H1 (cell line): ENCODE data around the gene IL1RAPL1. TPM values are rescaled to one million over a fixed set of nuclear protein-coding genes. Genes with fewer than 3 reads are reported as not detected.

ENCODE experiments used
- CTCF ChIA-PET: fragments of 300-600 bp; sonication (Branson Sonifier 250); formaldehyde crosslinking; loops from one replicate; lab custom pipeline; 2021; ENCODE audit not compliant: partially characterized antibody; lab: Charles Lee
- POLR2A ChIA-PET: fragments of 300-600 bp; sonication (Branson Sonifier 250); formaldehyde crosslinking; loops from one replicate; lab custom pipeline; 2021; ENCODE audit warnings: inconsistent platforms; ENCODE audit not compliant: partially characterized antibody; lab: Charles Lee
- DNase-seq, 2 experiments: peaks; one replicate each; pipeline versions ENCODE4 v3.0.0 to v3.0.0-alpha.2; 2010 to 2022; ENCODE audit warnings: low spot score in 2 of 2, low read depth in 1 of 2, mixed read lengths in 1 of 2
- FAIRE-seq: peaks from 2 replicates; lab custom pipeline; 2011; peaks lifted over from hg19 to GRCh38; lab: Jason Lieb, UNC
- H2AFZ ChIP-seq: 2 replicates; pipeline ENCODE4 v1.8.1; 2012; ENCODE audit warnings: low read length, inconsistent platforms
- H2AK5ac ChIP-seq: 2 replicates; pipeline ENCODE4 v1.6.1; 2013; ENCODE audit warnings: low read depth, low read length
- H2BK120ac ChIP-seq: replicated peaks from 2 replicates; pipeline ENCODE3; 2013; ENCODE audit warnings: low read depth, low read length, inconsistent platforms
- H2BK12ac ChIP-seq: 2 replicates; pipeline ENCODE4 v1.6.1; 2013; ENCODE audit warnings: low read depth, low read length
- H2BK15ac ChIP-seq: 2 replicates; pipeline ENCODE4 v1.6.1; 2013; ENCODE audit warnings: low read length
- H2BK20ac ChIP-seq: 2 replicates; pipeline ENCODE4 v1.6.1; 2013; ENCODE audit warnings: low read length
- H2BK5ac ChIP-seq: 2 replicates; pipeline ENCODE4 v1.6.1; 2013; ENCODE audit warnings: low read depth, low read length
- H3K14ac ChIP-seq: 2 replicates; pipeline ENCODE4 v1.6.1; 2013; ENCODE audit warnings: inconsistent platforms; ENCODE audit not compliant: insufficient read length
- H3K18ac ChIP-seq: 2 replicates; pipeline ENCODE4 v1.6.1; 2013; ENCODE audit warnings: low read length; ENCODE audit errors: extremely low read depth
- H3K23ac ChIP-seq: 2 replicates; pipeline ENCODE4 v1.6.1; 2013; ENCODE audit warnings: inconsistent platforms; ENCODE audit not compliant: insufficient read length
- H3K23me2 ChIP-seq: 2 replicates; pipeline ENCODE4 v1.6.1; 2013; ENCODE audit warnings: low read depth, low read length
- H3K27ac ChIP-seq: 2 replicates; pipeline ENCODE4 v1.6.1; 2011; ENCODE audit warnings: low read depth, low read length, inconsistent platforms
- H3K27me3 ChIP-seq, 4 experiments: replicated peaks in 1 of 4; 1 replicate in 1 of 4; 2 replicates in 3 of 4; pipeline versions ENCODE4 v1.6.1 to v1.8.1; 2011 to 2013; ENCODE audit warnings: low read length in 3 of 4, mild to moderate bottlenecking in 3 of 4, inconsistent platforms in 2 of 4, mixed read lengths in 2 of 4, moderate library complexity in 1 of 4; ENCODE audit not compliant: control insufficient read depth in 3 of 4, insufficient read depth in 3 of 4; ENCODE audit errors: extremely low read depth in 1 of 4
- H3K36me3 ChIP-seq, 4 experiments: 2 replicates each; pipeline versions ENCODE4 v1.6.1 to v1.8.1; 2011 to 2013; ENCODE audit warnings: mild to moderate bottlenecking in 4 of 4, low read length in 3 of 4, moderate library complexity in 2 of 4, control low read depth in 1 of 4, inconsistent platforms in 1 of 4; ENCODE audit not compliant: insufficient read depth in 4 of 4, control insufficient read depth in 2 of 4
- H3K4ac ChIP-seq: replicated peaks from 2 replicates; pipeline ENCODE3; 2013; ENCODE audit warnings: low read length, low read depth, mixed read lengths, inconsistent platforms; ENCODE audit not compliant: insufficient read length
- H3K4me1 ChIP-seq, 4 experiments: replicated peaks in 1 of 4; 1 replicate in 1 of 4; 2 replicates in 3 of 4; pipeline versions ENCODE4 v1.6.1 to v1.8.1; 2011 to 2013; ENCODE audit warnings: low read length in 3 of 4, inconsistent platforms in 2 of 4, mixed read lengths in 1 of 4; ENCODE audit not compliant: insufficient read depth in 4 of 4, control insufficient read depth in 3 of 4
- H3K4me2 ChIP-seq, 2 experiments: 2 replicates each; pipeline versions ENCODE4 v1.6.1 to v1.8.1; 2011 to 2013; ENCODE audit warnings: low read depth in 2 of 2, low read length in 2 of 2, control low read depth in 1 of 2, inconsistent platforms in 1 of 2, mild to moderate bottlenecking in 1 of 2; ENCODE audit not compliant: insufficient read depth in 1 of 2
- H3K4me3 ChIP-seq, 4 experiments: fragments of 200-600, 300-600 bp in 1 of 4; sonication (generic), shearing (Covaris generic), sonication (Bioruptor Twin) in 1 of 4; 2 replicates each; pipeline versions ENCODE4 v1.5.1 to v1.8.1; 2011 to 2016; ENCODE audit warnings: low read length in 4 of 4, low read depth in 3 of 4, control low read depth in 2 of 4, inconsistent platforms in 2 of 4, mild to moderate bottlenecking in 2 of 4, mixed read lengths in 1 of 4, moderate library complexity in 1 of 4; ENCODE audit not compliant: insufficient read depth in 2 of 4; ENCODE audit errors: extremely low read depth in 1 of 4
- H3K56ac ChIP-seq: replicated peaks from 2 replicates; pipeline ENCODE3; 2013; ENCODE audit warnings: low read depth, mild to moderate bottlenecking, mixed read lengths, low read length, inconsistent platforms; ENCODE audit not compliant: insufficient read length
- H3K79me1 ChIP-seq: 2 replicates; pipeline ENCODE4 v1.6.1; 2013; ENCODE audit warnings: low read depth, low read length, control low read depth
- H3K79me2 ChIP-seq, 2 experiments: 2 replicates each; pipeline versions ENCODE4 v1.6.1 to v1.8.1; 2012 to 2013; ENCODE audit warnings: low read length in 2 of 2, mild to moderate bottlenecking in 2 of 2, inconsistent platforms in 1 of 2; ENCODE audit not compliant: insufficient read depth in 2 of 2, control insufficient read depth in 1 of 2
- H3K9ac ChIP-seq, 4 experiments: replicated peaks in 1 of 4; 1 replicate in 1 of 4; 2 replicates in 3 of 4; pipeline versions ENCODE4 v1.6.1 to v1.8.1; 2011 to 2013; ENCODE audit warnings: low read depth in 3 of 4, low read length in 3 of 4, control low read depth in 2 of 4, mild to moderate bottlenecking in 2 of 4, moderate library complexity in 2 of 4, inconsistent platforms in 1 of 4; ENCODE audit errors: extremely low read depth in 1 of 4
- H3K9me3 ChIP-seq, 2 experiments: 2 replicates each; pipeline versions ENCODE4 v1.6.1 to v1.8.1; 2012 to 2013; ENCODE audit warnings: mild to moderate bottlenecking in 2 of 2, moderate library complexity in 2 of 2, control low read depth in 1 of 2, inconsistent platforms in 1 of 2, low read depth in 1 of 2, low read length in 1 of 2, mixed read lengths in 1 of 2; ENCODE audit not compliant: insufficient read depth in 2 of 2
- H4K20me1 ChIP-seq, 2 experiments: replicated peaks in 1 of 2; 2 replicates each; pipeline versions ENCODE3 to v1.8.1; 2011 to 2013; ENCODE audit warnings: inconsistent platforms in 2 of 2, low read length in 2 of 2, mild to moderate bottlenecking in 1 of 2; ENCODE audit not compliant: insufficient read depth in 2 of 2, control insufficient read depth in 1 of 2
- H4K5ac ChIP-seq: 2 replicates; pipeline ENCODE4 v1.6.1; 2013; ENCODE audit warnings: low read length, low read depth, mixed read lengths, inconsistent platforms; ENCODE audit not compliant: insufficient read length
- H4K8ac ChIP-seq: 2 replicates; pipeline ENCODE4 v1.8.0; 2013; ENCODE audit warnings: mild to moderate bottlenecking, moderate library complexity, low read length, inconsistent platforms; ENCODE audit not compliant: insufficient read depth; ENCODE audit errors: extremely low read depth
- H4K91ac ChIP-seq: replicated peaks from 2 replicates; pipeline ENCODE3; 2013; ENCODE audit warnings: low read length, mixed read lengths, inconsistent platforms; ENCODE audit not compliant: insufficient read length
- SRF ChIP-seq: IDR thresholded peaks from 2 replicates; pipeline ENCODE4 v1.6.1; 2011; ENCODE audit warnings: mild to moderate bottlenecking, low read depth, low read length, moderate library complexity
- polyA plus RNA-seq, 7 experiments: library from polyadenylated mRNA; depleted of rRNA in 3 of 7; stranded (reverse) in 5 of 7; unstranded in 2 of 7; fragments of >200 nt in 5 of 7; fragments of 200-250 nt in 2 of 7; gene quantifications; 1 replicate in 5 of 7; 2 replicates in 1 of 7; 4 replicates in 1 of 7; pipeline versions ENCODE4 v1.2.1 to v1.2.3, GENCODE V29; 2011 to 2013; ENCODE audit warnings: missing spikeins in 2 of 7, mixed read lengths in 2 of 7
- total RNA-seq: library from RNA; stranded (reverse); fragmentation: NEBNext Ultra II Directional; extraction: Animal tissue kit (Norgen Biotek cat#: 25700); gene quantifications from 2 replicates; pipeline ENCODE4 v1.2.1, GENCODE V29; 2021

Gene IL1RAPL1
- total and polyA plus RNA-seq, 2 of the 8 experiments (the other 6 are each of a cell fraction or from before 2014, with no cell fraction given) = 0.11 to 0.35 TPM

DNA sequence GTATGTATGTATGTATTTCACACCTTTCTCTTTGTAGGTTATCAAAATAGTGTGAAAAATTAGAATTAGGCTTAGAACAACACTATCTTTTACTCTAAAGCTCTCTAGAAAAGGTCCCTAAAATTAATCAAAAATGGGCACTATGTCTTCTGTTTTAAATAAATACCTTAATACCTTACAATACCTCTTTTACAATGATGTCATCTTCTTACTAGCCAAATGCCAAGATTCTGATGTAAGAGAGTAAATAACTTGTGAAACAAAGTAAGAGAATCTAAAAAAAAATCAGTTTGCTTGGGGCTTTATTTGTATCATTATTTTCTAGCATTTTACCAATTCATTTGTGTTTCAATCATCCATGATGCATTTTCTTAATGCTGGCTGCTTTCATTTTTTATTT is 1225.9 kb downstream of the IL1RAPL1 start:
- no peak for FAIRE-seq
- Histone ChIP-seq H2BK15ac (no peak overlapping the region), H3K4ac (no peak overlapping the region), H2BK20ac (no peak overlapping the region), H4K20me1 (no peaks in the 10 kb centered on the region), H3K56ac (no peak overlapping the region), H2AFZ (no peak overlapping the region), H2BK12ac (no peak overlapping the region), H4K8ac (no peak overlapping the region), H3K4me3 (no peak overlapping the region), H2AK5ac (no peak overlapping the region), H3K79me1 (no peaks in the 10 kb centered on the region), H4K91ac (no peak overlapping the region), H3K18ac (no peak overlapping the region), H4K5ac (no peak overlapping the region), H3K4me1 (no peaks in the 10 kb centered on the region), H2BK5ac (no peak overlapping the region), H3K27me3 (no peaks in the 10 kb centered on the region), H3K9me3 (no peaks in the 10 kb centered on the region), H3K23ac (no peak overlapping the region), H3K4me2 (no peak overlapping the region), H3K14ac (no peak overlapping the region), H3K27ac (no peak overlapping the region), H3K9ac (no peak overlapping the region), H2BK120ac (no peak overlapping the region), H3K23me2 (no peaks in the 10 kb centered on the region), H3K79me2 (no peaks in the 10 kb centered on the region), H3K36me3 (no peaks in the 10 kb centered on the region)
- CTCF ChIA-PET = no interaction called here
- no peak for DNase-seq
- TF ChIP-seq SRF = no peak
- POLR2A ChIA-PET = no interaction called here
